MM.1S (cell line): Measurements from ENCODE around the gene ZNF764.

ENCODE experiments used
- DNase-seq: peaks from one replicate; pipeline ENCODE4 v3.0.0-alpha.2; 2015
- H2AFZ ChIP-seq: fragments of 300-600 bp; sonication (generic); 2 replicates; pipeline ENCODE4 v1.6.0; 2016; ENCODE audit warnings: antibody characterized with exemption, low read length
- H3F3A ChIP-seq: fragments of 300-600 bp; sonication (generic); 2 replicates; pipeline ENCODE4 v1.6.1; 2016; ENCODE audit warnings: mild to moderate bottlenecking, antibody characterized with exemption, low read length, moderate library complexity, mixed read lengths; ENCODE audit not compliant: insufficient read depth
- H3K27ac ChIP-seq: fragments of 300-600 bp; sonication (generic); 2 replicates; pipeline ENCODE4 v1.5.1; 2016; ENCODE audit warnings: mild to moderate bottlenecking, low read length
- H3K27me3 ChIP-seq: fragments of 300-600 bp; sonication (generic); replicated peaks from 2 replicates; pipeline ENCODE4 v1.6.0; 2016; ENCODE audit warnings: low read length; ENCODE audit not compliant: insufficient read depth
- H3K36me3 ChIP-seq: fragments of 300-600 bp; sonication (generic); replicated peaks from 2 replicates; pipeline ENCODE4 v1.6.1; 2016; ENCODE audit warnings: mild to moderate bottlenecking, low read length, mixed read lengths; ENCODE audit not compliant: insufficient read depth
- H3K4me1 ChIP-seq: fragments of 300-600 bp; sonication (generic); 2 replicates; pipeline ENCODE4 v1.6.1; 2016; ENCODE audit warnings: low read length, mixed read lengths
- H3K4me2 ChIP-seq: fragments of 300-600 bp; sonication (generic); 2 replicates; pipeline ENCODE4 v1.6.0; 2016; ENCODE audit warnings: low read depth, low read length
- H3K4me3 ChIP-seq: fragments of 300-600 bp; sonication (generic); 2 replicates; pipeline ENCODE4 v1.5.1; 2016; ENCODE audit warnings: low read length, mixed read lengths
- H3K79me2 ChIP-seq: fragments of 300-600 bp; sonication (generic); 2 replicates; pipeline ENCODE4 v1.6.1; 2016; ENCODE audit warnings: mixed run types, low read length, mixed read lengths
- H3K9ac ChIP-seq: fragments of 300-600 bp; sonication (generic); 2 replicates; pipeline ENCODE4 v1.6.1; 2016; ENCODE audit warnings: low read length, mixed read lengths
- H3K9me2 ChIP-seq: fragments of 300-600 bp; sonication (generic); replicated peaks from 2 replicates; pipeline ENCODE4 v1.6.1; 2016; ENCODE audit warnings: mild to moderate bottlenecking, low read length, mixed read lengths; ENCODE audit not compliant: insufficient read depth
- H3K9me3 ChIP-seq: fragments of 300-600 bp; sonication (generic); replicated peaks from 2 replicates; pipeline ENCODE4 v1.6.1; 2016; ENCODE audit warnings: mild to moderate bottlenecking, low read length, mixed read lengths; ENCODE audit not compliant: insufficient read depth
- H4K20me1 ChIP-seq: fragments of 300-600 bp; sonication (generic); 2 replicates; pipeline ENCODE4 v1.6.1; 2016; ENCODE audit warnings: mild to moderate bottlenecking, low read length, moderate library complexity, mixed read lengths; ENCODE audit not compliant: insufficient read depth
- CTCF ChIP-seq: fragments of 300-600 bp; sonication (generic); IDR thresholded peaks from 2 replicates; pipeline ENCODE4 v1.5.1; 2016; ENCODE audit warnings: antibody characterized with exemption, low read length, mixed read lengths
- EZH2 ChIP-seq: fragments of 300-600 bp; sonication (generic); optimal IDR thresholded peaks from 2 replicates; pipeline ENCODE3; 2017; ENCODE audit warnings: low read depth, mild to moderate bottlenecking, antibody characterized with exemption, low read length, mixed read lengths
- EZH2phosphoT487 ChIP-seq: fragments of 300-600 bp; sonication (generic); IDR thresholded peaks from 2 replicates; pipeline ENCODE4 v1.6.1; 2018; ENCODE audit warnings: antibody characterized with exemption, low read length

ZNF764 gene

GRCh38 chr16:30535106-30535776 is 22.9 kb downstream of the ZNF764 start:
- H3K27ac ChIP-seq: peak overlapping the region; percentile 76; the same call in 1 of the 2 replicates
- peak overlapping the region; percentile 89 for H2AFZ ChIP-seq
- H3K4me3 ChIP-seq: peak overlapping the region; percentile 67
- peaks cover 33% of the 10 kb centered on the region for H3K79me2 ChIP-seq
- peaks cover 6% of the 10 kb centered on the region; the same call in 1 of the 2 replicates for H3K4me1 ChIP-seq
- peak overlapping the region; percentile 98 for H3K9ac ChIP-seq
- no peaks in the 10 kb centered on the region for H3F3A ChIP-seq
- no peaks in the 10 kb centered on the region for H3K9me3 ChIP-seq
- no peaks in the 10 kb centered on the region for H3K36me3 ChIP-seq
- H4K20me1 ChIP-seq: no peaks in the 10 kb centered on the region
- H3K27me3 ChIP-seq: no peaks in the 10 kb centered on the region
- H3K9me2 ChIP-seq: no peaks in the 10 kb centered on the region
- no peak for TF ChIP-seq CTCF
- no peak for TF ChIP-seq EZH2
- TF ChIP-seq EZH2phosphoT487: no peak
- no peak for DNase-seq
- H3K4me2 ChIP-seq: peak overlapping the region; percentile 88

- Histone ChIP-seq H3K4me1 (peaks cover 6% of the 10 kb centered on the region; the same call in 1 of the 2 replicates), H3K4me2 (peak within 1 kb of the TSS; percentile 88), H3K9ac (peak within 1 kb of the TSS; percentile 98), H3K27ac (peak within 1 kb of the TSS; percentile 76), H3F3A (no peaks in the 10 kb centered on the region), H3K9me2 (no peaks in the 10 kb centered on the region), H3K9me3 (no peaks in the 10 kb centered on the region), H4K20me1 (no peaks in the 10 kb centered on the region), H3K79me2 (peaks cover 33% of the 10 kb centered on the region), H3K4me3 (peak within 1 kb of the TSS; percentile 67), H3K36me3 (no peaks in the 10 kb centered on the region), H2AFZ (peak within 1 kb of the TSS; percentile 89), H3K27me3 (no peaks in the 10 kb centered on the region)
- DNase-seq: peak; percentile 92
- TF ChIP-seq CTCF: 0 out of 2 replicates have a peak, but pooled peaks have one; percentile 12
- TF ChIP-seq EZH2phosphoT487: no peak
- no peak for TF ChIP-seq EZH2
Measured at GRCh38 chr16:30534368-30535105, 23.6 kb downstream of the ZNF764 start, which contains the start of gene ZNF747. ZNF747 (minus strand) TSS chr16:30534858; CDS start chr16:30534679, 179 bp downstream.

GRCh38 chr16:30533748-30534367 is 24.3 kb downstream of the ZNF764 start:
- Histone ChIP-seq H3K9me3 (no peaks in the 10 kb centered on the region), H3K9ac (peak overlapping the region; percentile 98), H3K79me2 (peaks cover 33% of the 10 kb centered on the region), H2AFZ (peak overlapping the region; percentile 89), H3K36me3 (no peaks in the 10 kb centered on the region), H4K20me1 (no peaks in the 10 kb centered on the region), H3K27ac (peak overlapping the region; percentile 76), H3K4me3 (peak overlapping the region; percentile 67), H3F3A (no peaks in the 10 kb centered on the region), H3K4me1 (peaks cover 10% of the 10 kb centered on the region), H3K9me2 (no peaks in the 10 kb centered on the region), H3K27me3 (no peaks in the 10 kb centered on the region), H3K4me2 (peak overlapping the region; percentile 88)
- TF ChIP-seq EZH2: no peak
- DNase-seq: peak; percentile 19
